Tibial nerve (tissue), 4 donors: ENCODE data around the gene EFTUD2. TPM values are rescaled to one million over a fixed set of nuclear protein-coding genes. Genes with fewer than 3 reads are reported as not detected.

Source experiments
- DNase-seq, 2 donors: peaks; one replicate each; pipeline ENCODE4 v3.0.0-alpha.2; 2019; ENCODE audit warnings: low spot score in 2 of 2
- H3K27ac ChIP-seq, 4 donors: fragments of 200-600 bp; sonication (generic) in 3 of 4; one replicate each; pipeline ENCODE4 v1.5.1; 2017 to 2019; ENCODE audit warnings: mild to moderate bottlenecking in 1 of 4
- H3K27me3 ChIP-seq, 2 donors: fragments of 200-600 bp; sonication (generic) in 1 of 2; one replicate each; pipeline versions ENCODE4 v1.5.1 to v1.6.0; 2017 to 2019
- H3K36me3 ChIP-seq, 3 donors: fragments of 200-600 bp; sonication (generic); one replicate each; pipeline ENCODE4 v1.5.1; 2018 to 2019
- H3K4me1 ChIP-seq, 4 donors: fragments of 200-600 bp; sonication (generic) in 3 of 4; one replicate each; pipeline ENCODE4 v1.5.1; 2017 to 2019
- H3K4me3 ChIP-seq, 4 donors: fragments of 200-600 bp; sonication (generic) in 3 of 4; one replicate each; pipeline ENCODE4 v1.5.1; 2017 to 2019; ENCODE audit warnings: mild to moderate bottlenecking in 1 of 4, moderate library complexity in 1 of 4
- H3K9me3 ChIP-seq, 4 donors: fragments of 200-600 bp; sonication (generic) in 3 of 4; one replicate each; pipeline ENCODE4 v1.5.1; 2017 to 2019
- CTCF ChIP-seq, 5 experiments: fragments of 200-600 bp in 3 of 5; fragments of 450-650 bp in 2 of 5; sonication (generic) in 3 of 5; IDR thresholded peaks; one replicate each; pipeline ENCODE4 v1.5.1; 2016 to 2019; ENCODE audit warnings: antibody characterized with exemption in 5 of 5, mild to moderate bottlenecking in 3 of 5, moderate library complexity in 2 of 5
- EP300 ChIP-seq, 2 donors: sonication (generic); formaldehyde crosslinking; IDR thresholded peaks; one replicate each; pipeline ENCODE4 v1.6.1; 2017; ENCODE audit warnings: antibody characterized with exemption in 2 of 2, mild to moderate bottlenecking in 1 of 2
- POLR2A ChIP-seq, 2 donors: fragments of 450-650 bp; IDR thresholded peaks; one replicate each; pipeline ENCODE4 v1.6.1; 2017; ENCODE audit warnings: antibody characterized with exemption in 2 of 2, mild to moderate bottlenecking in 2 of 2, moderate library complexity in 2 of 2
- WGBS, 2 donors: methylation state at CpG; one replicate each; pipeline ENCODE4 v1.1.5; 2018; 5-methylcytosine and 5-hydroxymethylcytosine counted together
- total RNA-seq, 4 donors: library from RNA; depleted of rRNA; stranded (reverse); fragments of >200 nt; gene quantifications; one replicate each; pipeline ENCODE4 v1.1.0, GENCODE V29; 2016

EFTUD2 gene
- total RNA-seq, 4 donors from 2014 or later: 48.9 to 137 (median 57.0) TPM

GRCh38 chr17:44865231-44865660, 34.0 kb downstream of the EFTUD2 start:
- Histone ChIP-seq H3K4me3 (no peak overlapping the region), H3K9me3 (no peaks in the 10 kb centered on the region), H3K27me3 (no peaks in the 10 kb centered on the region), H3K4me1 (no peaks in the 10 kb centered on the region), H3K36me3 (peaks cover 0 to 92% (median 22%) of the 10 kb centered on the region in 3 donors), H3K27ac (no peak overlapping the region)
- WGBS, 2 donors: 47 to 56% methylated on average over 1 of the region's 1 CpG
- peak; percentile 31 to 72 for DNase-seq
- peak; percentile 79 to 85 (median 83) for TF ChIP-seq CTCF (IDR thresholded peaks at IDR 0.05)
- TF ChIP-seq POLR2A (IDR thresholded peaks at IDR 0.05): no peak

- Histone ChIP-seq H3K36me3 (peaks cover 0 to 92% (median 26%) of the 10 kb centered on the region in 3 donors), H3K4me3 (no peak overlapping the region), H3K27me3 (no peaks in the 10 kb centered on the region)
Measured at GRCh38 chr17:44864831-44865230, 34.4 kb downstream of the EFTUD2 start.

GRCh38 chr17:44863061-44863918, 36.0 kb downstream of the EFTUD2 start:
- no peak overlapping the region for H3K4me3 ChIP-seq
- no peaks in the 10 kb centered on the region for H3K27me3 ChIP-seq
- no peak for DNase-seq
- H3K9me3 ChIP-seq: no peaks in the 10 kb centered on the region
- TF ChIP-seq EP300 (IDR thresholded peaks at IDR 0.05) (no peak), POLR2A (IDR thresholded peaks at IDR 0.05) (no peak), CTCF (IDR thresholded peaks at IDR 0.05) (no peak)
- H3K36me3 ChIP-seq: peaks cover 0 to 92% (median 39%) of the 10 kb centered on the region in 3 donors
- WGBS, 2 donors: 88% methylated on average over 12 of the region's 12 CpGs
- H3K4me1 ChIP-seq: no peaks in the 10 kb centered on the region
- H3K27ac ChIP-seq: no peak overlapping the region

More at GRCh38 chr17:44864831-44865230, 34.4 kb downstream of the EFTUD2 start:
- Histone ChIP-seq H3K4me1 (no peaks in the 10 kb centered on the region), H3K27ac (no peak overlapping the region), H3K9me3 (no peaks in the 10 kb centered on the region)
- WGBS, 2 donors: 68% methylated on average over 10 of the region's 10 CpGs
- no peak for DNase-seq
- TF ChIP-seq CTCF (IDR thresholded peaks at IDR 0.05): no peak
- no peak for TF ChIP-seq POLR2A (IDR thresholded peaks at IDR 0.05)
- TF ChIP-seq EP300 (IDR thresholded peaks at IDR 0.05): no peak

GRCh38 chr17:44862278-44862914, 36.8 kb downstream of the EFTUD2 start:
- H3K27me3 ChIP-seq: no peaks in the 10 kb centered on the region
- DNase-seq: no peak
- no peak overlapping the region for H3K4me3 ChIP-seq
- 83 to 84% methylated on average over 9 of the region's 9 CpGs for WGBS, 2 donors
- no peak for TF ChIP-seq CTCF (IDR thresholded peaks at IDR 0.05)
- TF ChIP-seq EP300 (IDR thresholded peaks at IDR 0.05): no peak
- no peak for TF ChIP-seq POLR2A (IDR thresholded peaks at IDR 0.05)
- H3K27ac ChIP-seq: no peak overlapping the region
- H3K36me3 ChIP-seq: peaks cover 0 to 92% (median 45%) of the 10 kb centered on the region in 3 donors
- H3K9me3 ChIP-seq: no peaks in the 10 kb centered on the region
- no peaks in the 10 kb centered on the region for H3K4me1 ChIP-seq

- no peaks in the 10 kb centered on the region for H3K4me1 ChIP-seq
- no peak for DNase-seq
- H3K27ac ChIP-seq: no peak overlapping the region
- no peaks in the 10 kb centered on the region for H3K9me3 ChIP-seq
- TF ChIP-seq EP300 (IDR thresholded peaks at IDR 0.05): no peak
- TF ChIP-seq CTCF (IDR thresholded peaks at IDR 0.05): no peak
- TF ChIP-seq POLR2A (IDR thresholded peaks at IDR 0.05): no peak
- WGBS, 2 donors: 82 to 94% methylated on average over 5 of the region's 5 CpGs
- peaks cover 2 to 100% (median 50%) of the 10 kb centered on the region in 3 donors for H3K36me3 ChIP-seq
- H3K4me3 ChIP-seq: no peak overlapping the region
- no peaks in the 10 kb centered on the region for H3K27me3 ChIP-seq
Measured at GRCh38 chr17:44859701-44860100, 39.5 kb downstream of the EFTUD2 start.
